WTC11 (cell line): Measurements from ENCODE around the gene SYT1.

Experiments
- CBFB ChIP-seq: sonication (generic); formaldehyde crosslinking; IDR thresholded peaks from 2 replicates; pipeline ENCODE4 v1.8.1; 2022; ENCODE audit warnings: mild to moderate bottlenecking, low read depth, missing genetic modification reagents
- FOXK1 ChIP-seq: sonication (generic); formaldehyde crosslinking; IDR thresholded peaks from 2 replicates; pipeline ENCODE4 v1.8.0; 2022; ENCODE audit warnings: mild to moderate bottlenecking, moderate library complexity, missing genetic modification reagents
- ZBTB21 ChIP-seq: sonication (generic); formaldehyde crosslinking; IDR thresholded peaks from 2 replicates; pipeline ENCODE4 v1.8.1; 2023; ENCODE audit warnings: mild to moderate bottlenecking, missing genetic modification reagents, borderline replicate concordance

DNA sequence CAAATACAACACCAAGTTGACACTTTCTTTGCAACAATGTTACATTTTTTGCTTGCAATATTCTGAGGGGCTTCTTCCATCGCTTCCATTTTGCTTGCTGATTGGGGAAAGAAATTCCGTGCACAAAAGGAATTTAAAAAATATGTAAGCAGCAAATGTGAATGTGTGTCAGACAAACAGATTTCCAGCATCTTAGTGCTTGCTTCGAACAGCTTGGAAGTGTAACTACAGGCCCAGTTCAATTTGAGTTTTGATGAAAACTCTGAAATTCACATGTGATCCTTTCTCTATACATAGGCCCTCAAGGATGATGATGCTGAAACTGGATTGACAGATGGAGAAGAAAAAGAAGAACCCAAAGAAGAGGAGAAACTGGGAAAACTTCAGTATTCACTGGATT is 427.1 kb downstream of the SYT1 start:
- TF ChIP-seq ZBTB21 (CRISPR knock-in tag) (no peak), FOXK1 (CRISPR knock-in tag) (no peak), CBFB (CRISPR knock-in tag) (no peak)
